Right lobe of liver (tissue), 4 donors: ENCODE data around the gene SLC9A5.

Experiments used
- POLR2A ChIP-seq: fragments of 450-650 bp; IDR thresholded peaks from one replicate; pipeline ENCODE4 v1.6.1; 2017; ENCODE audit warnings: antibody characterized with exemption, mild to moderate bottlenecking
- TF ChIP-seq, protein P1 (sequence below), 4 donors: fragments of 200-600 bp in 3 of 4; fragments of 450-650 bp in 1 of 4; IDR thresholded peaks; one replicate each; pipeline versions ENCODE4 v1.5.1 to v1.8.0; 2016 to 2022; ENCODE audit warnings: antibody characterized with exemption in 4 of 4, mild to moderate bottlenecking in 2 of 4
- donor health status: DM: no; HTN: no; CAD: no.
- donor health status: DM: no; HTN: no; CAD: no.
- donor health status: DM: no; HTN: yes; CAD: no.

DNA sequence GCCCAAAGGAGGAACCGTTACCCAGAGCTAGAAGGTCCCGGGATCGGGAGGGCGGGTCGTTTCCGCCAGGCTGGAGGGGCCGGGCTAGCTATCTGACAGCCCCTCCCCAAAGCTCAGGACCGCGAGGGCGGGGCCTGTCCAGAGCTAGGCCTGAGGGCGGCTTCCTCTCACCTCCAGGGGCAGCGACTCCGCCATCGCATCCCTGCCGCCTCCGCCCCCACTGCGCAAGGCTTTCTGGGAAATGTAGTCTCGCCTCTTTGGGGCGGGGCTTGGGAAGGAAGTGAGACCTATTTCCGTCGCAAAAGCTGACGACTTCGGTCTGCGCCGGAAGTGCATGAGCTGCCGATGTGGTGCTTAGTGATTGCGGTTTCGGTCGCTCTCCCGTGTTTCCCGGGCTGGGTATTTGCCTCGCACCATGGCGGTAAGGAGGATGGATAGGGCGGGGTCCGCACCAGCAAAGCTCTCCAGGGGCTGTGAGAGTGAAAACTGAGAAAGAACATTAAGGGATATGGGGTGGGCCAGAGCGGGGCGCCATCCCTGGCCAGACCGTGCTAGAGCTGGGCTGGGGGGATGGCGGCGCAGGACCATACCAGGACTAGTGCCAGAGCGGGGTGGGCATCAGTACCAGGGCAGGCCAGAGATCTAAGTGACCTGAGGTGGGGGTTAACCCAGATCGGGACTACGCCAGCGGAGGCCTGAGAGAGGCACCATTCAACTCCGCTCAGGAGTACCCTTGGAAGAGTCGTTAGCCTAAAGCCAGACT is 21.8 kb upstream of the SLC9A5 start, which contains the start of gene TMEM208:
- TF ChIP-seq, protein P1, sequence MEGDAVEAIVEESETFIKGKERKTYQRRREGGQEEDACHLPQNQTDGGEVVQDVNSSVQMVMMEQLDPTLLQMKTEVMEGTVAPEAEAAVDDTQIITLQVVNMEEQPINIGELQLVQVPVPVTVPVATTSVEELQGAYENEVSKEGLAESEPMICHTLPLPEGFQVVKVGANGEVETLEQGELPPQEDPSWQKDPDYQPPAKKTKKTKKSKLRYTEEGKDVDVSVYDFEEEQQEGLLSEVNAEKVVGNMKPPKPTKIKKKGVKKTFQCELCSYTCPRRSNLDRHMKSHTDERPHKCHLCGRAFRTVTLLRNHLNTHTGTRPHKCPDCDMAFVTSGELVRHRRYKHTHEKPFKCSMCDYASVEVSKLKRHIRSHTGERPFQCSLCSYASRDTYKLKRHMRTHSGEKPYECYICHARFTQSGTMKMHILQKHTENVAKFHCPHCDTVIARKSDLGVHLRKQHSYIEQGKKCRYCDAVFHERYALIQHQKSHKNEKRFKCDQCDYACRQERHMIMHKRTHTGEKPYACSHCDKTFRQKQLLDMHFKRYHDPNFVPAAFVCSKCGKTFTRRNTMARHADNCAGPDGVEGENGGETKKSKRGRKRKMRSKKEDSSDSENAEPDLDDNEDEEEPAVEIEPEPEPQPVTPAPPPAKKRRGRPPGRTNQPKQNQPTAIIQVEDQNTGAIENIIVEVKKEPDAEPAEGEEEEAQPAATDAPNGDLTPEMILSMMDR (IDR thresholded peaks at IDR 0.05), result peak in 2 of 4 donors; percentile 5 to 8
- TF ChIP-seq POLR2A, result peak; percentile 57
